Suprapubic skin (tissue), 4 donors: ENCODE measurements around the gene ENAH.

Experiments used
- CTCF ChIP-seq, 2 donors: fragments of 200-600 bp in 1 of 2; fragments of 450-650 bp in 1 of 2; sonication (generic) in 1 of 2; IDR thresholded peaks; one replicate each; pipeline ENCODE4 v1.5.1; 2016 to 2019; ENCODE audit warnings: antibody characterized with exemption in 2 of 2, mild to moderate bottlenecking in 1 of 2, moderate library complexity in 1 of 2
- EP300 ChIP-seq: sonication (generic); formaldehyde crosslinking; IDR thresholded peaks from one replicate; pipeline ENCODE4 v1.6.1; 2017; ENCODE audit warnings: antibody characterized with exemption
- POLR2A ChIP-seq, 2 donors: fragments of 450-650 bp; IDR thresholded peaks; one replicate each; pipeline ENCODE4 v1.6.1; 2017; ENCODE audit warnings: antibody characterized with exemption in 2 of 2, mild to moderate bottlenecking in 2 of 2, moderate library complexity in 2 of 2
- POLR2AphosphoS5 ChIP-seq, 3 donors: sonication (generic); formaldehyde crosslinking; IDR thresholded peaks; one replicate each; pipeline ENCODE4 v1.6.1; 2017; ENCODE audit warnings: antibody characterized with exemption in 3 of 3

- no peak for TF ChIP-seq CTCF (IDR thresholded peaks at IDR 0.05)
- no peak for TF ChIP-seq POLR2A (IDR thresholded peaks at IDR 0.05)
- TF ChIP-seq EP300 = no peak
- no peak for TF ChIP-seq POLR2AphosphoS5 (IDR thresholded peaks at IDR 0.05)
Observed at GRCh38 chr1:225437710-225438437, 215.0 kb downstream of the ENAH start.
